GM12878 (cell line): Measurements from ENCODE around the gene ACTR2. TPM values are rescaled to one million over a fixed set of nuclear protein-coding genes. Genes with fewer than 3 reads are reported as not detected.

Source experiments
- ATAC-seq: fragments of 200-7000 bp; cut with Tn5 transposase; 3 replicates; pipeline ENCODE4 v1.9.1; 2020; ENCODE audit warnings: mild to moderate bottlenecking, moderate library complexity
- BruUV-seq: library from RNA; stranded (reverse); fragments of 400-500 nt; replicated peaks from 2 replicates; lab custom pipeline; 2021; lab: Mats Ljungman, UMichigan
- CTCF ChIA-PET: fragments of 300-600 bp; sonication (Branson Sonifier 250); formaldehyde crosslinking; extraction: SDS; loops from one replicate; lab custom pipeline; 2021; ENCODE audit warnings: inconsistent platforms; lab: Yijun Ruan, JAX
- POLR2A ChIA-PET: fragments of 350-600 bp; formaldehyde crosslinking; extraction: SDS; loops from one replicate; lab custom pipeline; 2021; ENCODE audit warnings: inconsistent platforms; lab: Charles Lee
- RAD21 ChIA-PET: fragments of 300-600 bp; sonication (Branson Sonifier 250); formaldehyde crosslinking; loops from one replicate; lab custom pipeline; 2023; ENCODE audit warnings: antibody characterized with exemption; ENCODE audit not compliant: unreplicated experiment; lab: Charles Lee
- SMC1A ChIA-PET: fragments of 300-600 bp; sonication (Branson Sonifier 250); formaldehyde crosslinking; loops from one replicate; lab custom pipeline; 2023; ENCODE audit not compliant: unreplicated experiment, uncharacterized antibody; lab: Charles Lee
- DNase-seq: peaks from one replicate; pipeline ENCODE4 v3.0.0-alpha.2; 2011; ENCODE audit warnings: low read depth, low spot score
- FAIRE-seq: peaks from 3 replicates; lab custom pipeline; 2011; peaks lifted over from hg19 to GRCh38; lab: Jason Lieb, UNC
- H2AFZ ChIP-seq: 2 replicates; pipeline ENCODE4 v1.6.0; 2011; ENCODE audit warnings: low read depth, low read length, control low read depth; ENCODE audit not compliant: control insufficient read depth
- H3K27ac ChIP-seq: 2 replicates; pipeline ENCODE4 v1.5.1; 2011; ENCODE audit warnings: control low read depth; ENCODE audit not compliant: control insufficient read depth, insufficient read depth
- H3K27me3 ChIP-seq, 2 experiments: replicated peaks in 1 of 2; 2 replicates each; pipeline versions ENCODE4 v1.6.0 to v1.6.1; 2011; ENCODE audit warnings: low read length in 1 of 2; ENCODE audit not compliant: control insufficient read depth in 2 of 2, insufficient read depth in 2 of 2
- H3K36me3 ChIP-seq, 2 experiments: 2 replicates each; pipeline ENCODE4 v1.5.1; 2011; ENCODE audit warnings: low read length in 1 of 2; ENCODE audit not compliant: control insufficient read depth in 2 of 2, insufficient read depth in 2 of 2
- H3K4me1 ChIP-seq: 2 replicates; pipeline ENCODE4 v1.6.1; 2011; ENCODE audit warnings: mild to moderate bottlenecking, low read length, moderate library complexity, mixed read lengths; ENCODE audit not compliant: control insufficient read depth, insufficient read depth
- H3K4me2 ChIP-seq: 2 replicates; pipeline ENCODE4 v1.6.0; 2011; ENCODE audit warnings: control low read depth; ENCODE audit not compliant: control insufficient read depth, insufficient read depth
- H3K4me3 ChIP-seq: fragments of 200-600 bp; sonication (generic); 2 replicates; pipeline ENCODE4 v1.5.1; 2016
- H3K79me2 ChIP-seq: 2 replicates; pipeline ENCODE4 v1.6.0; 2011; ENCODE audit warnings: low read length; ENCODE audit not compliant: control insufficient read depth, insufficient read depth
- H3K9ac ChIP-seq: 2 replicates; pipeline ENCODE4 v1.8.0; 2011; ENCODE audit warnings: low read length, control low read depth, mixed read lengths; ENCODE audit not compliant: control insufficient read depth, insufficient read depth
- H3K9me3 ChIP-seq: replicated peaks from 3 replicates; pipeline ENCODE4 v1.5.1; 2011; ENCODE audit warnings: mild to moderate bottlenecking, low read length; ENCODE audit not compliant: control insufficient read depth, insufficient read depth
- H4K20me1 ChIP-seq: 2 replicates; pipeline ENCODE4 v1.6.0; 2011; ENCODE audit not compliant: control insufficient read depth, insufficient read depth
- ASH2L ChIP-seq: fragments of 300-600, 200-600 bp; sonication (generic); IDR thresholded peaks from 2 replicates; pipeline ENCODE4 v1.6.1; 2017; ENCODE audit warnings: low read depth, mild to moderate bottlenecking, borderline replicate concordance
- CBFB ChIP-seq: IDR thresholded peaks from 2 replicates; pipeline ENCODE4 v1.6.1; 2016; ENCODE audit warnings: antibody characterized with exemption, low read depth
- CBX3 ChIP-seq: fragments of 200-600 bp; sonication (generic); IDR thresholded peaks from 2 replicates; pipeline ENCODE4 v1.6.1; 2016; ENCODE audit warnings: low read depth, borderline replicate concordance
- FOXK2 ChIP-seq: fragments of 450-650 bp; IDR thresholded peaks from 2 replicates; pipeline ENCODE4 v1.6.1; 2017; ENCODE audit warnings: mild to moderate bottlenecking, moderate library complexity
- GABPA ChIP-seq: IDR thresholded peaks from 2 replicates; pipeline ENCODE4 v1.6.1; 2014; ENCODE audit warnings: antibody characterized with exemption, low read depth, mild to moderate bottlenecking, inconsistent platforms
- HDAC6 ChIP-seq: fragments of 200-600 bp; sonication (generic); IDR thresholded peaks from one replicate; pipeline ENCODE4 v1.8.0; 2017; ENCODE audit warnings: antibody characterized with exemption; ENCODE audit not compliant: unreplicated experiment
- JUNB ChIP-seq: IDR thresholded peaks from 2 replicates; pipeline ENCODE4 v1.6.1; 2016; ENCODE audit warnings: antibody characterized with exemption, mild to moderate bottlenecking
- MEF2B ChIP-seq: fragments of 450-650 bp; IDR thresholded peaks from 2 replicates; pipeline ENCODE4 v1.6.1; 2018; ENCODE audit warnings: mild to moderate bottlenecking, moderate library complexity; ENCODE audit not compliant: partially characterized antibody, poor library complexity, severe bottlenecking
- SMAD5 ChIP-seq: IDR thresholded peaks from 2 replicates; pipeline ENCODE4 v1.6.1; 2016; ENCODE audit warnings: antibody characterized with exemption, low read depth
- ZNF384 ChIP-seq: IDR thresholded peaks from 2 replicates; pipeline ENCODE4 v1.6.1; 2012; ENCODE audit warnings: low read depth, mild to moderate bottlenecking, low read length, improper control_type of control experiment, borderline replicate concordance
- WGBS: methylation state at CpG from one replicate; pipeline ENCODE4 v1.1.6; 2016; ENCODE audit warnings: low lambda C conversion rate; ENCODE audit not compliant: insufficient replicate concordance, insufficient coverage; ENCODE audit errors: missing lambda C conversion rate; 5-methylcytosine and 5-hydroxymethylcytosine counted together
- in situ Hi-C: fragments of 300-500 bp; cut with MboI; formaldehyde crosslinking; loops from 9 replicates; pipeline ENCODE4 v1.14.3; 2018; ENCODE audit warnings: mixed read lengths
- intact Hi-C: fragments of 100-400 bp; cut with micrococcal nuclease; formaldehyde crosslinking; loops from one replicate; pipeline ENCODE4 v1.14.2; 2022; ENCODE audit not compliant: unreplicated experiment
- polyA plus RNA-seq, 11 experiments: library from polyadenylated mRNA; depleted of rRNA in 4 of 11; unstranded in 6 of 11; stranded (reverse) in 5 of 11; fragments of >200 nt; fragmentation: Nextera tagmentation in 4 of 11; fragmentation: Illumina TruSeq in 1 of 11; extraction: Ambion mirVana in 4 of 11; extraction: Trizol in 1 of 11; gene quantifications; 1 replicate in 1 of 11; 2 replicates in 10 of 11; pipeline versions ENCODE4 v1.2.1 to v1.2.3, GENCODE V29; 2011 to 2016; ENCODE audit warnings: inconsistent platforms in 2 of 11, missing spikeins in 2 of 11, low read depth in 1 of 11
- total RNA-seq, 4 experiments: library from RNA; depleted of rRNA in 3 of 4; stranded (reverse); fragments of >200 nt in 3 of 4; fragmentation: Illumina TruSeq in 1 of 4; extraction: Trizol in 1 of 4; gene quantifications; 2 replicates each; pipeline versions ENCODE4 v1.2.1 to v1.2.3, GENCODE V29; 2013 to 2021
- TF ChIP-seq, protein P1 (sequence below): fragments of 150-350 bp; IDR thresholded peaks from 2 replicates; pipeline ENCODE4 v1.6.1; 2014; ENCODE audit warnings: mild to moderate bottlenecking, low read depth, low read length
- TF ChIP-seq, protein P2 (sequence below): fragments of 450-650 bp; IDR thresholded peaks from 2 replicates; pipeline ENCODE4 v1.6.1; 2017; ENCODE audit warnings: mild to moderate bottlenecking, low read depth, inconsistent platforms; ENCODE audit not compliant: poor library complexity, severe bottlenecking
- TF ChIP-seq, protein P3 (sequence below): IDR thresholded peaks from 2 replicates; pipeline ENCODE4 v1.6.1; 2012; ENCODE audit warnings: improper control_type of control experiment, low read depth, low read length; ENCODE audit not compliant: insufficient replicate concordance
- TF ChIP-seq, protein P4 (sequence below): IDR thresholded peaks from 2 replicates; pipeline ENCODE4 v1.6.1; 2011; ENCODE audit warnings: low read depth, low read length, improper control_type of control experiment, borderline replicate concordance

The ACTR2 gene
- total and polyA plus RNA-seq, 10 of the 15 experiments (the other 5 are each of a cell fraction or from before 2014, with no cell fraction given), result 94.2 to 401 (median 195) TPM

DNA sequence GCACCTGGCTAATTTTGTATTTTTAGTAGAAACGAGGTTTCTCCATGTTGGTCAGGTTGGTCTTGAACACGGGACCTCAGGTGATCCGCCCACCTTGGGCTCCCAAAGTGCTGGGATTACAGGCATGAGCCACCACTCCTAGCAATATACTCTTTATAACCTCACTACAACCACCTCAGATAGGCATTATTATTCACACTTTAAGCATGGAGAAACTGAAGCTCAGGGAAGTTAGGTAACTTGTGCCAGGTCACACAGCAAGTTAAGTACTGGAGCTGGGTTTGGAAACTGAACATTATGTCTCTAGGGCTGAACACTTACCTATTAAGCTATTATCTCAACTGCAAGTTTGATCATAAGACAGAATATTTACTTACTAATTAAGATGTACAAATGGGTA, 42.6 kb upstream of the ACTR2 start:
- ChIA-PET CTCF (interaction anchor here (1.1 to 8.3 kb wide), 5 partner anchors 10 to 124 kb away, joined by 3 to 117 read pairs (median 5); no protein-coding TSS in a partner anchor), POLR2A (interaction anchor here (0.6 kb wide), 1 partner anchor 56 kb away, joined by 4 read pairs; no protein-coding TSS in a partner anchor), SMC1A (interaction anchor here (0.7 to 3.9 kb wide), 3 partner anchors 11 to 120 kb away, joined by 3 to 56 read pairs (median 4); no protein-coding TSS in a partner anchor), RAD21 (interaction anchor here (0.7 to 4.0 kb wide), 2 partner anchors 120 to 828 kb away, joined by 3 to 35 read pairs; no protein-coding TSS in a partner anchor)
- Histone ChIP-seq H3K4me1 (no peaks in the 10 kb centered on the region), H3K36me3 (no peaks in the 10 kb centered on the region), H3K9me3 (no peaks in the 10 kb centered on the region; the same call in 2 of the 3 replicates), H3K27ac (no peak overlapping the region), H3K79me2 (no peaks in the 10 kb centered on the region), H3K9ac (no peak overlapping the region), H3K4me2 (no peak overlapping the region), H3K27me3 (no peaks in the 10 kb centered on the region; a peak in 1 of 4 replicates), H2AFZ (no peak overlapping the region), H4K20me1 (no peaks in the 10 kb centered on the region), H3K4me3 (no peak overlapping the region)
- intact Hi-C loops, result loop anchor here (5.0 to 10.0 kb wide), 2 partner anchors 290 to 387 kb away; no protein-coding TSS in a partner anchor
- DNase-seq (no peak), FAIRE-seq (no peak), ATAC-seq (no peak)
- 62% methylated on average over 3 of the region's 3 CpGs for WGBS
- no TSS peak for BruUV-seq
- in situ Hi-C loops, result loop anchor here (5.0 kb wide), 1 partner anchor 113 kb away; no protein-coding TSS in a partner anchor
- no peak for TF ChIP-seq JUNB
- TF ChIP-seq, protein P1, sequence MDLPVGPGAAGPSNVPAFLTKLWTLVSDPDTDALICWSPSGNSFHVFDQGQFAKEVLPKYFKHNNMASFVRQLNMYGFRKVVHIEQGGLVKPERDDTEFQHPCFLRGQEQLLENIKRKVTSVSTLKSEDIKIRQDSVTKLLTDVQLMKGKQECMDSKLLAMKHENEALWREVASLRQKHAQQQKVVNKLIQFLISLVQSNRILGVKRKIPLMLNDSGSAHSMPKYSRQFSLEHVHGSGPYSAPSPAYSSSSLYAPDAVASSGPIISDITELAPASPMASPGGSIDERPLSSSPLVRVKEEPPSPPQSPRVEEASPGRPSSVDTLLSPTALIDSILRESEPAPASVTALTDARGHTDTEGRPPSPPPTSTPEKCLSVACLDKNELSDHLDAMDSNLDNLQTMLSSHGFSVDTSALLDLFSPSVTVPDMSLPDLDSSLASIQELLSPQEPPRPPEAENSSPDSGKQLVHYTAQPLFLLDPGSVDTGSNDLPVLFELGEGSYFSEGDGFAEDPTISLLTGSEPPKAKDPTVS, result no peak
- TF ChIP-seq CBFB, result no peak
- no peak for TF ChIP-seq MEF2B
- no peak for TF ChIP-seq CBX3
- TF ChIP-seq, protein P2, sequence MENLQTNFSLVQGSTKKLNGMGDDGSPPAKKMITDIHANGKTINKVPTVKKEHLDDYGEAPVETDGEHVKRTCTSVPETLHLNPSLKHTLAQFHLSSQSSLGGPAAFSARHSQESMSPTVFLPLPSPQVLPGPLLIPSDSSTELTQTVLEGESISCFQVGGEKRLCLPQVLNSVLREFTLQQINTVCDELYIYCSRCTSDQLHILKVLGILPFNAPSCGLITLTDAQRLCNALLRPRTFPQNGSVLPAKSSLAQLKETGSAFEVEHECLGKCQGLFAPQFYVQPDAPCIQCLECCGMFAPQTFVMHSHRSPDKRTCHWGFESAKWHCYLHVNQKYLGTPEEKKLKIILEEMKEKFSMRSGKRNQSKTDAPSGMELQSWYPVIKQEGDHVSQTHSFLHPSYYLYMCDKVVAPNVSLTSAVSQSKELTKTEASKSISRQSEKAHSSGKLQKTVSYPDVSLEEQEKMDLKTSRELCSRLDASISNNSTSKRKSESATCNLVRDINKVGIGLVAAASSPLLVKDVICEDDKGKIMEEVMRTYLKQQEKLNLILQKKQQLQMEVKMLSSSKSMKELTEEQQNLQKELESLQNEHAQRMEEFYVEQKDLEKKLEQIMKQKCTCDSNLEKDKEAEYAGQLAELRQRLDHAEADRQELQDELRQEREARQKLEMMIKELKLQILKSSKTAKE, result no peak
- TF ChIP-seq FOXK2, result no peak
- TF ChIP-seq, protein P3, sequence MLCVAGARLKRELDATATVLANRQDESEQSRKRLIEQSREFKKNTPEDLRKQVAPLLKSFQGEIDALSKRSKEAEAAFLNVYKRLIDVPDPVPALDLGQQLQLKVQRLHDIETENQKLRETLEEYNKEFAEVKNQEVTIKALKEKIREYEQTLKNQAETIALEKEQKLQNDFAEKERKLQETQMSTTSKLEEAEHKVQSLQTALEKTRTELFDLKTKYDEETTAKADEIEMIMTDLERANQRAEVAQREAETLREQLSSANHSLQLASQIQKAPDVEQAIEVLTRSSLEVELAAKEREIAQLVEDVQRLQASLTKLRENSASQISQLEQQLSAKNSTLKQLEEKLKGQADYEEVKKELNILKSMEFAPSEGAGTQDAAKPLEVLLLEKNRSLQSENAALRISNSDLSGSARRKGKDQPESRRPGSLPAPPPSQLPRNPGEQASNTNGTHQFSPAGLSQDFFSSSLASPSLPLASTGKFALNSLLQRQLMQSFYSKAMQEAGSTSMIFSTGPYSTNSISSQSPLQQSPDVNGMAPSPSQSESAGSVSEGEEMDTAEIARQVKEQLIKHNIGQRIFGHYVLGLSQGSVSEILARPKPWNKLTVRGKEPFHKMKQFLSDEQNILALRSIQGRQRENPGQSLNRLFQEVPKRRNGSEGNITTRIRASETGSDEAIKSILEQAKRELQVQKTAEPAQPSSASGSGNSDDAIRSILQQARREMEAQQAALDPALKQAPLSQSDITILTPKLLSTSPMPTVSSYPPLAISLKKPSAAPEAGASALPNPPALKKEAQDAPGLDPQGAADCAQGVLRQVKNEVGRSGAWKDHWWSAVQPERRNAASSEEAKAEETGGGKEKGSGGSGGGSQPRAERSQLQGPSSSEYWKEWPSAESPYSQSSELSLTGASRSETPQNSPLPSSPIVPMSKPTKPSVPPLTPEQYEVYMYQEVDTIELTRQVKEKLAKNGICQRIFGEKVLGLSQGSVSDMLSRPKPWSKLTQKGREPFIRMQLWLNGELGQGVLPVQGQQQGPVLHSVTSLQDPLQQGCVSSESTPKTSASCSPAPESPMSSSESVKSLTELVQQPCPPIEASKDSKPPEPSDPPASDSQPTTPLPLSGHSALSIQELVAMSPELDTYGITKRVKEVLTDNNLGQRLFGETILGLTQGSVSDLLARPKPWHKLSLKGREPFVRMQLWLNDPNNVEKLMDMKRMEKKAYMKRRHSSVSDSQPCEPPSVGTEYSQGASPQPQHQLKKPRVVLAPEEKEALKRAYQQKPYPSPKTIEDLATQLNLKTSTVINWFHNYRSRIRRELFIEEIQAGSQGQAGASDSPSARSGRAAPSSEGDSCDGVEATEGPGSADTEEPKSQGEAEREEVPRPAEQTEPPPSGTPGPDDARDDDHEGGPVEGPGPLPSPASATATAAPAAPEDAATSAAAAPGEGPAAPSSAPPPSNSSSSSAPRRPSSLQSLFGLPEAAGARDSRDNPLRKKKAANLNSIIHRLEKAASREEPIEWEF, result no peak
- TF ChIP-seq, protein P4, sequence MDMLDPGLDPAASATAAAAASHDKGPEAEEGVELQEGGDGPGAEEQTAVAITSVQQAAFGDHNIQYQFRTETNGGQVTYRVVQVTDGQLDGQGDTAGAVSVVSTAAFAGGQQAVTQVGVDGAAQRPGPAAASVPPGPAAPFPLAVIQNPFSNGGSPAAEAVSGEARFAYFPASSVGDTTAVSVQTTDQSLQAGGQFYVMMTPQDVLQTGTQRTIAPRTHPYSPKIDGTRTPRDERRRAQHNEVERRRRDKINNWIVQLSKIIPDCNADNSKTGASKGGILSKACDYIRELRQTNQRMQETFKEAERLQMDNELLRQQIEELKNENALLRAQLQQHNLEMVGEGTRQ, result no peak
- TF ChIP-seq ASH2L, result no peak
- no peak for TF ChIP-seq ZNF384
- TF ChIP-seq SMAD5, result no peak
- no peak for TF ChIP-seq GABPA
- no peak for TF ChIP-seq HDAC6
